ENCODE measurements around the gene GPRC5B. TPM values are rescaled to one million over a fixed set of nuclear protein-coding genes. Genes with fewer than 3 reads are reported as not detected.

GPRC5B gene
- total RNA-seq, 1 experiment from 2014 or later, result 137 TPM

- H3K27ac Mint-ChIP-seq, result no peak overlapping the region
These were observed 38.2 kb downstream of the GPRC5B start for GRCh38 chr16:19846436-19846835.

More at GRCh38 chr16:19846436-19846835, 38.2 kb downstream of the GPRC5B start:
- Histone ChIP-seq H2AFZ (ENCODE audit: low read length) (no peak overlapping the region), H2BK12ac (ENCODE audit: insufficient read length, low read depth, low read length) (no peak overlapping the region), H3K56ac (ENCODE audit: insufficient read length, low read depth, low read length) (no peak overlapping the region), H2BK15ac (ENCODE audit: low read depth, low read length) (no peak overlapping the region), H3K14ac (ENCODE audit: insufficient read depth, low read length) (no peak overlapping the region), H2AK5ac (ENCODE audit: insufficient read length, low read length) (no peak overlapping the region), H4K8ac (replicated peaks; ENCODE audit: insufficient read length, low read depth, low read length) (no peak overlapping the region), H3K79me2 (ENCODE audit: insufficient read depth, low read length) (no peaks in the 10 kb centered on the region), H3K4me2 (ENCODE audit: insufficient read depth, insufficient read length, low read length) (no peak overlapping the region), H3K79me1 (ENCODE audit: insufficient read depth, low read depth, low read length, poor library complexity, severe bottlenecking) (no peaks in the 10 kb centered on the region), H4K91ac (ENCODE audit: insufficient read length, low read depth, low read length) (no peak overlapping the region), H3K9ac (ENCODE audit: extremely low read depth, insufficient read length, low read length) (no peak overlapping the region), H3K9me3 (ENCODE audit: control insufficient read depth, low read depth, low read length) (no peaks in the 10 kb centered on the region), H4K20me1 (ENCODE audit: control insufficient read depth, insufficient read depth, insufficient read length) (no peaks in the 10 kb centered on the region), H3K23ac (ENCODE audit: insufficient read length, low read depth, low read length) (no peak overlapping the region), H3K18ac (ENCODE audit: insufficient read length, low read depth, low read length) (no peak overlapping the region), H2BK20ac (ENCODE audit: low read depth, low read length, poor library complexity, severe bottlenecking) (no peak overlapping the region), H2BK5ac (ENCODE audit: insufficient read length, low read length) (no peak overlapping the region), H3K4ac (ENCODE audit: low read depth, low read length) (no peak overlapping the region), H2BK120ac (ENCODE audit: low read depth, low read length, poor library complexity, severe bottlenecking) (no peak overlapping the region), H3T11ph (ENCODE audit: low read length) (no peak overlapping the region), H3K27me3 (ENCODE audit: insufficient read depth, low read length) (no peaks in the 10 kb centered on the region), H3K4me1 (ENCODE audit: insufficient read depth, low read length) (no peaks in the 10 kb centered on the region; the same call in 1 of the 2 replicates), H3K23me2 (ENCODE audit: insufficient read length, low read depth, low read length, poor library complexity, severe bottlenecking) (no peaks in the 10 kb centered on the region), H4K5ac (ENCODE audit: insufficient read length, low read depth, low read length) (no peak overlapping the region), H3K27ac (ENCODE audit: insufficient read length, low read depth, low read length) (no peak overlapping the region)
- no peak for DNase-seq
- H3K4me1 Mint-ChIP-seq, result peaks cover 6 to 12% of the 10 kb centered on the region in 2 experiments
- H3K27me3 Mint-ChIP-seq (ENCODE audit: low read depth), result no peaks in the 10 kb centered on the region
- no CpG with 5 or more reads among the region's 5 CpGs for WGBS (ENCODE audit: extremely low coverage, insufficient read length, low lambda C conversion rate)
- H3K9me3 Mint-ChIP-seq, result no peaks in the 10 kb centered on the region
- H3K4me3 Mint-ChIP-seq, result no peak overlapping the region
- H3K36me3 Mint-ChIP-seq (ENCODE audit: insufficient read depth in 1 of 3, low read depth in 3 of 3), result no peaks in the 10 kb centered on the region; a peak in 1 of 7 replicates
- no peak for TF ChIP-seq CTCF (conservative IDR thresholded peaks at IDR 0.05)

Measured in H9 (cell line).